ENCODE results near the gene MDM1.
A peak's percentile ranks its signal among the peaks of the same experiment; 100 is the strongest.

The MDM1 gene

DNA sequence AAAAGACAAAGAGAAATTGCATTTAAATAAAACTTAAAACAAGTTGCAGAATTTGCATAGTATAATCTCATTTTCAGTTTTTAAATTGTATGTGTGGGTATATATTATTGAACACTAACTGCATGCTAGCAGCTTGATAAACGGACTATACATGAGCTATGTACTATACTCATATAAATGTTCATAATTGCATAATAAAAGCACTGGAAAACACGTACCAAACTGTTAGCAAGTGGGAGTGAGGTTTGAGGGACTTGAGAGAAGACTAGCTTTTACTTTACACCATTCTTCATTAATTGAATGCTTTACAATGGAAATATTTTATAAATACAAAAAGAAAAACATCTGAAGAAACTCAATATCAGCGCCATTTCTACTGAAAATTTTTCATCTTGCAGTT, 32.2 kb upstream of the MDM1 start:
- TF ChIP-seq, protein P1, sequence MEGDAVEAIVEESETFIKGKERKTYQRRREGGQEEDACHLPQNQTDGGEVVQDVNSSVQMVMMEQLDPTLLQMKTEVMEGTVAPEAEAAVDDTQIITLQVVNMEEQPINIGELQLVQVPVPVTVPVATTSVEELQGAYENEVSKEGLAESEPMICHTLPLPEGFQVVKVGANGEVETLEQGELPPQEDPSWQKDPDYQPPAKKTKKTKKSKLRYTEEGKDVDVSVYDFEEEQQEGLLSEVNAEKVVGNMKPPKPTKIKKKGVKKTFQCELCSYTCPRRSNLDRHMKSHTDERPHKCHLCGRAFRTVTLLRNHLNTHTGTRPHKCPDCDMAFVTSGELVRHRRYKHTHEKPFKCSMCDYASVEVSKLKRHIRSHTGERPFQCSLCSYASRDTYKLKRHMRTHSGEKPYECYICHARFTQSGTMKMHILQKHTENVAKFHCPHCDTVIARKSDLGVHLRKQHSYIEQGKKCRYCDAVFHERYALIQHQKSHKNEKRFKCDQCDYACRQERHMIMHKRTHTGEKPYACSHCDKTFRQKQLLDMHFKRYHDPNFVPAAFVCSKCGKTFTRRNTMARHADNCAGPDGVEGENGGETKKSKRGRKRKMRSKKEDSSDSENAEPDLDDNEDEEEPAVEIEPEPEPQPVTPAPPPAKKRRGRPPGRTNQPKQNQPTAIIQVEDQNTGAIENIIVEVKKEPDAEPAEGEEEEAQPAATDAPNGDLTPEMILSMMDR (IDR thresholded peaks at IDR 0.05) = no peak

- TF ChIP-seq, protein P1 (IDR thresholded peaks at IDR 0.05) = no peak
Observed at GRCh38 chr12:68361953-68362352, 29.8 kb upstream of the MDM1 start.

- TF ChIP-seq, protein P1 (IDR thresholded peaks at IDR 0.05) = no peak
Observed at GRCh38 chr12:68359674-68360073, 27.5 kb upstream of the MDM1 start.

DNA sequence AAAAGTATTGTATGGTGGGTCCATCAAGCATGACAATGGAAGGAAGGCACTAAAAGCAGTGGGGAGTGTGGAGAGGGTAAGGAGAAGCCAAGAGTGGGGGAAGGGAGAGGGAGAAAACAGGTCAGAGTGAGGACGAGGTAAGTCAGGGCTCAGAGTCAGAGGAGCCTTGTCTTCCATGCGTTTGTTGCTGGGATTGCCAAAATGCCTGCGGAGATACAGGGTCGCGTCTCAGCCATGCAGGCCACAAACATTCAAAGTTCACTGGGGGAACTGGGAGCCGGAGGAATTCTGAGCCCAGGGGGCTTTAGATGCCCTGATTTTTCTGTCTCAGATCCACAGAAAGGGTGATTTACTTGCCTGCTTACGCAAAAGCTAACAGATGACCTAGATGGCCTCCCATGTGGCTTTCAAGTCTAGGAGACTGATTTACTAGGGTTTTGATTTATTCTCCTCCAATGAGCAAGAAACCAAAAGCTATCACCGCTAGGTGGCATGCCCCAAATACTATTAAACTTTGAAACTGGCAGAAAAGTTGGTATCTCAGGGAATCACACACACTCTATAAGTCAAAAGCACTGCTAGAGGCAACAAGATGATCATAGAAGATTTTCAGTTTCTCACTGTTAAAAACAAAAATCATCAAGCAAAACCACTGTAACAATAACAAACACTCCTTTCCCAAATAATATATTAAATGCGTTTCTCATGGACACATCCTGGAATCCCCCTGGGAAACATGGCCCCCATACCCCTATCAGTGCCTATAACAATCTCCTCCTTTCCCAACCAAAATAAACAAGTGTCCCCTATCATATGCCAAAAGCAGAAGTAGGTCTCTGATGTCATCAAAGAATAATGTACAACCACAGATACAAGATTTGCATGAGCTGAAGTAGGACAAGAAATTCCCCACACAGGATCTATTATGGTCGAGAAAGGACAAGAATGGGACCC, 26.6 kb upstream of the MDM1 start:
- TF ChIP-seq, protein P1 (IDR thresholded peaks at IDR 0.05) = peak; percentile 74

DNA sequence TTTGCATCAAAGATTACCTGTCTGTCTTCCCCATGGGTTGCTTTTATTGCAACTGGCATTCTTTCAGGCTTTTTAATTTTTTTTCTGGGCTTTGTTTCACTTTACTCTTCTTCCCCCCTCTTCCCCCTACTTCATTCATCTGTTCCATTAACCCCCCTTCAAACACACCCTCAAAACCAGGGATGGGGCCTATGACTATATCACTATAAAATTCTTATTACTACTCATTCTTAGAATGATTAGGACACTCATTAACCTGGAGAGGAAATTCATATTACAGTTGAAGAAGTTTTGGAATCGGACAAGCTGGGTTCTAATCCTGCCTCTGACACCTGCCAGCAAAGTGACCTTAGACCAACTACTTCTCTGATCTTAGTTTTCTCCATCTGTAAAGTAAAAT, 24.8 kb upstream of the MDM1 start:
- TF ChIP-seq, protein P1 (IDR thresholded peaks at IDR 0.05) = no peak

DNA sequence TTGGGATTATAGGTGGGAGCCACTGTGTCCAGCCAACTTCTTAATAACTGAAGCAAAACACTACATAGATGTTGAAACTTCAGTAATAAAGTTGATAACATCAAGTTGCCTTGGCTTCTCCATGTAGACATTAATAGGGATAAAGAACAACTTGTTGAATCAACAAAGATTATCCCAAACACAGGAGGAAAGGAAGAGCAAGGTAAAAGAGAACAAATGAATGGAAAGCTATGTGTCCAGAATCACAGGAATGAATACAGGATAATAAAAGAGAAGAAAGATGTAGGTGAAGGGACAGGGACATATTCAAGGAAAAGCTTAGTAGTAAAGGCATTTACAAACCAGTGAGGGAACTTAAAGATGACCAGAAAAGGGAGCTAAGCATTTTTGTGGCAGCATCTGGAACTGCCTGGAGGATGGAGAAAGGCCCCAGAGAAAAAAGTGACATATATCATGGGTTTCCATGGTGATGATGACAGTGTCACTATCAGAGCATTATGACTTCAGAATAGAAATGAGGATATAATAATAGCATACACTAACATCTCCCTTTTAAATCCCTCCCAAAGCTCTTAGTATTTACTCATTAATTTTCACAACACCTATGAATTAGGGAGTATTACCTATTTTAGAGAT, 24.0 kb upstream of the MDM1 start:
- TF ChIP-seq, protein P1 (IDR thresholded peaks at IDR 0.05) = no peak

- TF ChIP-seq, protein P1 (IDR thresholded peaks at IDR 0.05) = no peak
Observed at GRCh38 chr12:68354977-68355541, 22.9 kb upstream of the MDM1 start.
